ENCODE results near the gene RRM2.

- TF ChIP-seq SP1 (IDR thresholded peaks at IDR 0.05) = no peak
- no peak for TF ChIP-seq L3MBTL2 (conservative IDR thresholded peaks at IDR 0.05)
- TF ChIP-seq BHLHE40 (IDR thresholded peaks at IDR 0.05; ENCODE audit: borderline replicate concordance) = no peak
- TF ChIP-seq SUZ12 (IDR thresholded peaks at IDR 0.05) = no peak
- no peak for TF ChIP-seq ZNF384 (IDR thresholded peaks at IDR 0.05)
- TF ChIP-seq ELF4 (IDR thresholded peaks at IDR 0.05) = no peak
Measured at GRCh38 chr2:10159581-10160131, 37.1 kb downstream of the RRM2 start.

Measured in HEK293T (cell line).